BLaER1 treated with 17β-estradiol and CSF1 and Interleukin-3, amounts not matched to agents 10 nM and 100 nM (cell line): ENCODE measurements around the gene TFPI.

Experiments used
- H3K27ac ChIP-seq, 11 experiments: shearing (Covaris generic); formaldehyde crosslinking; 2 replicates each; pipeline ENCODE4 v1.8.1; 2022
- H3K27me3 ChIP-seq, 11 experiments: shearing (Covaris generic); formaldehyde crosslinking; 2 replicates each; pipeline ENCODE4 v1.8.1; 2022
- H3K36me3 ChIP-seq, 11 experiments: shearing (Covaris generic); formaldehyde crosslinking; 2 replicates each; pipeline ENCODE4 v1.8.1; 2022
- H3K4me1 ChIP-seq, 10 experiments: shearing (Covaris generic); formaldehyde crosslinking; 2 replicates each; pipeline ENCODE4 v1.8.1; 2022
- H3K4me2 ChIP-seq, 11 experiments: shearing (Covaris generic); formaldehyde crosslinking; 2 replicates each; pipeline ENCODE4 v1.8.1; 2022
- H3K4me3 ChIP-seq, 10 experiments: shearing (Covaris generic); formaldehyde crosslinking; 2 replicates each; pipeline ENCODE4 v1.8.1; 2022
- H3K9ac ChIP-seq, 11 experiments: shearing (Covaris generic); formaldehyde crosslinking; 2 replicates each; pipeline ENCODE4 v1.8.1; 2022
- H3K9me3 ChIP-seq, 11 experiments: shearing (Covaris generic); formaldehyde crosslinking; replicated peaks in 1 of 11; 2 replicates each; pipeline ENCODE4 v1.8.1; 2022
- H4K20me1 ChIP-seq, 11 experiments: shearing (Covaris generic); formaldehyde crosslinking; 2 replicates each; pipeline ENCODE4 v1.8.1; 2022
- Cebpa-rat ChIP-seq, 11 experiments: shearing (Covaris generic); IDR thresholded peaks; 2 replicates each; pipeline ENCODE4 v1.8.1; 2022

TFPI gene

GRCh38 chr2:187532333-187533120 is 21.7 kb downstream of the TFPI start:
- Histone ChIP-seq H3K4me2 (no peak overlapping the region), H3K9ac (no peak overlapping the region), H3K9me3 (peaks cover 5 to 30% (median 23%) of the 10 kb centered on the region in 11 experiments; a peak in 19 of 22 replicates), H3K4me1 (peaks cover 0 to 25% (median 14%) of the 10 kb centered on the region in 10 experiments; a peak in 12 of 20 replicates), H4K20me1 (no peaks in the 10 kb centered on the region), H3K36me3 (no peaks in the 10 kb centered on the region), H3K27ac (no peak overlapping the region), H3K4me3 (no peak overlapping the region), H3K27me3 (no peaks in the 10 kb centered on the region)
- no peak for TF ChIP-seq Cebpa-rat (IDR thresholded peaks at IDR 0.05)

DNA sequence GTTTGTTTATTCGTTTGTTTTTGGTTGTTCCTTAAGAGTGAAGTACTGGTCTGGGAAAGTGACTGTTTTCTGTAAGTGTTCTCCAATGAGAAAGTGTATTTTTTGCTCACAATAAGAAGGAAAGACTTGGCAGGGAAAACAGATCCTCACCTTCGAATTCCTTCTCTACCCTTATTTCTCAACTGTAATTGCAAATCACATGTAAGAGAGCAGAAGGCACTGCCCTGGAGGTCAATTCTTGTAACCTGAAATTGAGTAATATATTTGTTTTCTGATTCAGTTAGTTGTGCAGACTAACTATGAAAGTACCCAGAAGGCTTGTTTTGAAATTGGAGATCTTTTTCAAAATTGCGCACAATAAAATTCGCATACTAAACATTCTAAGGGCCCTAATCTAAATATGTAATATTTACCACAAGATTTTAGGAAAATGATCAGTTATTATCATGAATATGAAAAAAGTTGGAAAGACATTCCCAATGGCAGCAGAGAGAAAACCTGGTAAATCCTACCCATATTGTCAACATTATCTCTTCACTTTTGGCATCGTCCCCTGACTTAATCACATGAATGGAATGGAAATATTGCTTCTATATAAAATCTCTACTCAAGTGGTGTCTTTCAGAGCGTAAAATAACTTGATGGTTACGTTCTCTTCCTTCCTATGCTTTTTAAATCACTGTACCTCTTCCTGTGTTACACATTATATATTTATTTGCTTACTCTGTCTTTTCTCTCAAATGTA is 24.1 kb downstream of the TFPI start:
- no peak overlapping the region for H3K27ac ChIP-seq
- peaks cover 4 to 35% (median 19%) of the 10 kb centered on the region in 10 experiments; a peak in 16 of 20 replicates for H3K4me1 ChIP-seq
- no peaks in the 10 kb centered on the region for H3K36me3 ChIP-seq
- peaks cover under 1 to 26% (median 16%) of the 10 kb centered on the region in 11 experiments; a peak in 19 of 22 replicates for H3K9me3 ChIP-seq
- no peak for TF ChIP-seq Cebpa-rat (IDR thresholded peaks at IDR 0.05)
- no peak overlapping the region for H3K9ac ChIP-seq
- H3K4me2 ChIP-seq, result peak overlapping the region in 9 of 11 experiments; percentile 21 to 63 (median 48); a peak in 13 of 22 replicates
- no peak overlapping the region for H3K4me3 ChIP-seq
- no peaks in the 10 kb centered on the region for H3K27me3 ChIP-seq
- H4K20me1 ChIP-seq, result no peaks in the 10 kb centered on the region

DNA sequence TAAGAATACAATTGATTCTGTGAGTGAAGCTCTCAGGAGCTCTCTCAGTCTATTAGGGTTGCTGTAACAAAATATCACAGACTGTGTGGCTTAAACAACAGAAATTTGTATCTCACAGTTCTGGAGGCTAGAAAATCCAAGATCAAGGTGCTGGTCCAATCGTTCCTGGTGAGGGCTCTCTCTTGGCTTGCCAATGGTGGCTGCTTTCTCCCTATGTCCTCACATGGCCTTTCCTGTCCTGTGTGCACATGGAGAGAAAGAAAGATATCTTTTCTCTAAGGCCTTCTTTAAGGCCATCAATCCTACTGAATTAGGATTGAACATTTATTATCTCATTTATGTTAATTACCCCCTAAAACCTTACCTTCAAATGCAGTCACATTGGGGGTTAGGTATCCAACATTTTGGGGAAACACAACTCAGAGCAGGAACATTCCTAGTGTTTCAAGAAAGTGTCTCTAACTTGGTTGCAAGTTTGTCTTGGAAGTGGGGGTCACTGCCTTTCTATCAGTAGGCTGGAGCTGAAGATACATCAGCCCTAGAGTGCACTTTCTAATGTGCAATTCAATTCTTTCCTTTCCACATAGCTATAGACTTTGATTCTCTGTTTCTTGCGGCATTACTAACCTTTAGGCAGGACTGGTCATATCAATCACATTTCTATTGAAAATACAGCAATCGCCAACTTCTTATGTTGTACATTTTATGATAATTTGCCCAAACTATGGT is 24.8 kb downstream of the TFPI start:
- peak overlapping the region in 4 of 11 experiments; percentile 44 to 56 (median 50); a peak in 6 of 22 replicates for H3K4me2 ChIP-seq
- H4K20me1 ChIP-seq, result no peaks in the 10 kb centered on the region
- no peak overlapping the region for H3K4me3 ChIP-seq
- peaks cover 4 to 35% (median 19%) of the 10 kb centered on the region in 10 experiments; a peak in 16 of 20 replicates for H3K4me1 ChIP-seq
- H3K9ac ChIP-seq, result no peak overlapping the region
- TF ChIP-seq Cebpa-rat (IDR thresholded peaks at IDR 0.05), result no peak
- no peaks in the 10 kb centered on the region for H3K27me3 ChIP-seq
- H3K9me3 ChIP-seq, result peaks cover 0 to 21% (median 13%) of the 10 kb centered on the region in 11 experiments; a peak in 17 of 22 replicates
- no peak overlapping the region for H3K27ac ChIP-seq
- H3K36me3 ChIP-seq, result no peaks in the 10 kb centered on the region

GRCh38 chr2:187528042-187528441 is 26.2 kb downstream of the TFPI start:
- no peak overlapping the region for H3K4me3 ChIP-seq
- H3K9me3 ChIP-seq, result peaks cover 0 to 10% (median 9%) of the 10 kb centered on the region in 11 experiments; a peak in 16 of 22 replicates
- no peak overlapping the region for H3K9ac ChIP-seq
- TF ChIP-seq Cebpa-rat (IDR thresholded peaks at IDR 0.05), result no peak
- H3K27me3 ChIP-seq, result no peaks in the 10 kb centered on the region
- no peaks in the 10 kb centered on the region for H3K36me3 ChIP-seq
- peak overlapping the region in 1 of 11 experiments; percentile 45; a peak in 2 of 22 replicates for H3K4me2 ChIP-seq
- H3K4me1 ChIP-seq, result peaks cover 4 to 35% (median 19%) of the 10 kb centered on the region in 10 experiments; a peak in 16 of 20 replicates
- no peaks in the 10 kb centered on the region for H4K20me1 ChIP-seq
- no peak overlapping the region for H3K27ac ChIP-seq

GRCh38 chr2:187527262-187527661 is 27.0 kb downstream of the TFPI start:
- no peak for TF ChIP-seq Cebpa-rat (IDR thresholded peaks at IDR 0.05)
- H3K9ac ChIP-seq, result no peak overlapping the region
- peaks cover 4 to 35% (median 19%) of the 10 kb centered on the region in 10 experiments; a peak in 16 of 20 replicates for H3K4me1 ChIP-seq
- H3K27ac ChIP-seq, result no peak overlapping the region
- no peaks in the 10 kb centered on the region for H3K27me3 ChIP-seq
- H4K20me1 ChIP-seq, result no peaks in the 10 kb centered on the region
- H3K4me3 ChIP-seq, result no peak overlapping the region
- H3K36me3 ChIP-seq, result no peaks in the 10 kb centered on the region
- H3K4me2 ChIP-seq, result peak overlapping the region in 10 of 11 experiments; percentile 2 to 60 (median 43); a peak in 16 of 22 replicates
- peaks cover 0 to 2% (median 1%) of the 10 kb centered on the region in 11 experiments; a peak in 10 of 22 replicates for H3K9me3 ChIP-seq

DNA sequence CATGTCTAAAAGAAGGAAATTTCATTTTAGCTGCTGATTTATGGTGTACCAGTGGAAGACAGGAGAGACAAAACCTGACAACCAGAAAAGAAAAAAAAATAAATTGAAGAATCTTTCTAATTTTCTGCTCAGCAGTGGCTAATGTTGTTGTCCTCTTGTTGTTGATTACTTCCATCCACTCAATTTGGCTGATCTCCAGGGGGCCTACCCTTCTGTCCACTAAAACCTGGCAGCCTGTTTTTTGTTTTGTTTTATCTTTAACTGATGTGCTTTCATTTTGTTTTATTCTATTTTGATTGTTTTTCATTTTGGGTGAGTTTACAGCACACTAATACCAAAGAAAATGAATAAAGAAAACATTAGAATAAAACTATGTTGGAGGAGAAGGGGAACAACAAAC is 27.4 kb downstream of the TFPI start:
- Histone ChIP-seq H3K4me2 (peak overlapping the region in 6 of 11 experiments; percentile 36 to 60 (median 52); a peak in 7 of 22 replicates), H3K9ac (no peak overlapping the region), H4K20me1 (no peaks in the 10 kb centered on the region), H3K27me3 (no peaks in the 10 kb centered on the region), H3K4me3 (no peak overlapping the region), H3K9me3 (no peaks in the 10 kb centered on the region), H3K36me3 (no peaks in the 10 kb centered on the region), H3K27ac (no peak overlapping the region), H3K4me1 (peaks cover 4 to 35% (median 19%) of the 10 kb centered on the region in 10 experiments; a peak in 16 of 20 replicates)
- no peak for TF ChIP-seq Cebpa-rat (IDR thresholded peaks at IDR 0.05)

GRCh38 chr2:187525163-187525900 is 28.9 kb downstream of the TFPI start:
- no peak overlapping the region for H3K27ac ChIP-seq
- no peak overlapping the region for H3K4me3 ChIP-seq

GRCh38 chr2:187523325-187523724 is 30.9 kb downstream of the TFPI start:
- H3K27me3 ChIP-seq, result no peaks in the 10 kb centered on the region
- H3K9me3 ChIP-seq, result no peaks in the 10 kb centered on the region
- H3K4me2 ChIP-seq, result no peak overlapping the region
- no peaks in the 10 kb centered on the region for H3K36me3 ChIP-seq
- no peaks in the 10 kb centered on the region for H4K20me1 ChIP-seq
- no peak for TF ChIP-seq Cebpa-rat (IDR thresholded peaks at IDR 0.05)
- H3K4me1 ChIP-seq, result peaks cover 4 to 15% (median 8%) of the 10 kb centered on the region in 10 experiments; a peak in 14 of 20 replicates
- no peak overlapping the region for H3K9ac ChIP-seq
- no peak overlapping the region for H3K27ac ChIP-seq
- no peak overlapping the region for H3K4me3 ChIP-seq

More at GRCh38 chr2:187525163-187525900, 28.9 kb downstream of the TFPI start:
- H3K36me3 ChIP-seq, result no peaks in the 10 kb centered on the region
- no peaks in the 10 kb centered on the region for H4K20me1 ChIP-seq
- no peak for TF ChIP-seq Cebpa-rat (IDR thresholded peaks at IDR 0.05)
- no peak overlapping the region for H3K4me2 ChIP-seq
- peaks cover 4 to 26% (median 12%) of the 10 kb centered on the region in 10 experiments; a peak in 16 of 20 replicates for H3K4me1 ChIP-seq
- no peak overlapping the region for H3K9ac ChIP-seq
- H3K9me3 ChIP-seq, result no peaks in the 10 kb centered on the region
- no peaks in the 10 kb centered on the region for H3K27me3 ChIP-seq
